COLO668 (cell line): ENCODE results near the gene VPS33B.
"Not testable (repeated sequence)": the region's sequence is repeated elsewhere in the genome, so short reads cannot be mapped to it uniquely, and the experiment has no call there.

Experiments used
- DNase-seq: peaks from one replicate; lab custom pipeline; 2025; ENCODE audit not compliant: unreplicated experiment; lab: John Stamatoyannopoulos, UW

VPS33B gene

GRCh38 chr15:91032919-91033803, 10.8 kb upstream of the VPS33B start:
- peak; percentile 88 for DNase-seq

- DNase-seq, result no peak
Observed at GRCh38 chr15:91031796-91032195, 9.4 kb upstream of the VPS33B start.

- DNase-seq, result no peak
Observed at GRCh38 chr15:91027677-91028076, 5.3 kb upstream of the VPS33B start.

GRCh38 chr15:91023720-91024119, 1.3 kb upstream of the VPS33B start:
- no peak for DNase-seq

GRCh38 chr15:91022832-91023129, 387 bp upstream of the VPS33B start:
- DNase-seq, result no peak

GRCh38 chr15:91021516-91022074, 799 bp downstream of the VPS33B start:
- DNase-seq, result no peak

- no peak for DNase-seq
Observed at GRCh38 chr15:91018158-91018557, 4.2 kb downstream of the VPS33B start.

GRCh38 chr15:91017716-91018115, 4.7 kb downstream of the VPS33B start:
- no peak for DNase-seq

GRCh38 chr15:91013701-91014100, 8.7 kb downstream of the VPS33B start:
- not testable (repeated sequence) for DNase-seq

GRCh38 chr15:91007266-91007665, 15.1 kb downstream of the VPS33B start:
- DNase-seq, result no peak

GRCh38 chr15:91001209-91001608, 21.2 kb downstream of the VPS33B start:
- no peak for DNase-seq

GRCh38 chr15:90998737-90999136, 23.7 kb downstream of the VPS33B start:
- DNase-seq, result no peak

GRCh38 chr15:90994417-90995311, 27.7 kb downstream of the VPS33B start, which contains the start of gene PRC1:
TSS of gene PRC1 (minus strand) at chr15:90994535. CDS start at chr15:90994417, 118 bp downstream.
- peak; percentile 98 for DNase-seq

- DNase-seq, result peak; percentile 44
Observed at GRCh38 chr15:90994059-90994416, 28.4 kb downstream of the VPS33B start.

- DNase-seq, result no peak
Observed at GRCh38 chr15:90991587-90992285, 30.7 kb downstream of the VPS33B start.

- no peak for DNase-seq
Observed at GRCh38 chr15:90990446-90990845, 31.9 kb downstream of the VPS33B start.

- no peak for DNase-seq
Observed at GRCh38 chr15:90989040-90989768, 33.2 kb downstream of the VPS33B start.

GRCh38 chr15:90988296-90988695, 34.1 kb downstream of the VPS33B start:
- no peak for DNase-seq

- DNase-seq, result no peak
Observed at GRCh38 chr15:90987561-90988141, 34.7 kb downstream of the VPS33B start.
